H4 (cell line): Measurements from ENCODE around the gene THSD7A. TPM values are rescaled to one million over a fixed set of nuclear protein-coding genes. Genes with fewer than 3 reads are reported as not detected.

Experiments used
- DNase-seq: peaks from one replicate; pipeline ENCODE4 v3.0.0-alpha.2; 2015; ENCODE audit warnings: low spot score
- total RNA-seq: library from RNA; depleted of rRNA; stranded (reverse); fragments of >200 nt; shearing (Covaris generic); gene quantifications from 2 replicates; pipeline ENCODE4 v1.2.3, GENCODE V29; 2014

Gene THSD7A
- total RNA-seq, 1 experiment from 2014 or later = 0.41 TPM

DNA sequence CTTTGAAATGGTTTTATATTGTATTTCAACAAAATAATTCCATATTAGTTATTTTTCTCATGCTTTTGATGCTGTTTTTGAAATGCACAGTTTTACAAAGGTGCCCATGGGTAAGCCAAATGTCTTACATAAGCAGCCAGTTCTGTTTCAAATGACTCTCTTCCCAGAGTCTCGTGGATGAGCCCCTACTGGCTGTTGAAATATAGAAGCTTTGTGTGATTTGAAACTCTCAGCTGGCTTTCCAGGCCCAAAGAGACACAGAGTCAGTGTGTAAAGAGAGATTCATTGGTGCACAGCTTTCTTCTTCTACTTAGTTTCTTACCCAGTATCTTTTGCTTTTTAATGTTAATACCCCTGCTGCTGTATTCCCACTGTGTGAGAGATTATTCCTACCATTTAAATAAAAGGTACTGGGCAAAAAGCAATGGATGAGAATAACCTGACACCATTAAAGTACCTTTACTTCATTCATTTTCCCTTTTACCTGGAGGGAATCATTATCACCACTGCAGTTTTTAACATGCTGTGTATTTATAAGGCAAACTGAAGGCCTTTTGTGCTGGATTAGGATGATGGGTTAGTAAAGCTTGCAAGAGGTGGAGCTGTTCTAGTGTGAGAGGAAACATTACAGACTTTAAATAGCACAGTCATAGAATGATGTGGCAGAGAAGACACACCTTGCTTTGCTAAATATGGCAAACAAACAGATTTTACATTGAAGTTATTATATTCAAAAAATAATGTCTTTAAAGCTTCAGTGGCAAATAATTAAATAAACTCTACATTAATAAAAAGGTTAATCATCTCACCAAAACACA lies 415.1 kb downstream of the THSD7A start:
- DNase-seq = no peak

DNA sequence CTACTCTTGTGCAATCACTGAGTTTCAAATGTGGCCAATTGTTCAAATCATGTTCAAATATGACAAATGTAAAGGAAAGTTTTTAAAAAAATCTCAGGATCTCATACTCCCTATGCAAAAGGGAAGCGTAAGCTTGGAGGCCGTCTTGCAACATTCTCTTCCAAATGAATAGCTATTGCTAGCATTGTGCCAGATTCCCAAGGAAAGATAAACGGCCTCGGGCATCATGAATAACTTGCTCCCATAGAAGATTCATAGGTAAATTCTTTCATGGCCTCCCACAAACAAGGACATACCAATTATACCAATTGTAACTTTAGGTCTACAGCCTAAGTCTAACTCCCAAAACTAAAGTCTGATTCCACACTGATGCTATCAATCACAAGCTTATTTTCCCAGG lies 416.9 kb downstream of the THSD7A start:
- no peak for DNase-seq

DNA sequence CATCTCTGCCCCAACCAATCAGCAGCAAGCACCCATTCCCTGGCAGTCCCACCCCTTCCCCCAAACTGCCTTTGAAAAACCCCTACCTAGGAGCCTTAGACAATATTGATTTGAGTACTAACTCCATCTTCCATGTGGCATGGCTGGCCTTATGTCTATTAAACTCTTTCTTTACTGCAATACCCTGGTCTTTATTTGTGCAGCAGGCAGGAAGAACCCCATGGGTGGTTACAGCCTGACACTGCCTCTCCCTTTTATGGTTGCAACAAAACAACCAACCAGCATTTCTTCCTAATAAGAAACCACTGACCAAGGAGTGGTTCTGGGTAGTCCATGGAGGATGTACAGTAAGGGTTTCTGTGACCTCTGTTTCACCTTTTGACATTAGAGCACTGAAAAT lies 418.1 kb downstream of the THSD7A start:
- no peak for DNase-seq

DNA sequence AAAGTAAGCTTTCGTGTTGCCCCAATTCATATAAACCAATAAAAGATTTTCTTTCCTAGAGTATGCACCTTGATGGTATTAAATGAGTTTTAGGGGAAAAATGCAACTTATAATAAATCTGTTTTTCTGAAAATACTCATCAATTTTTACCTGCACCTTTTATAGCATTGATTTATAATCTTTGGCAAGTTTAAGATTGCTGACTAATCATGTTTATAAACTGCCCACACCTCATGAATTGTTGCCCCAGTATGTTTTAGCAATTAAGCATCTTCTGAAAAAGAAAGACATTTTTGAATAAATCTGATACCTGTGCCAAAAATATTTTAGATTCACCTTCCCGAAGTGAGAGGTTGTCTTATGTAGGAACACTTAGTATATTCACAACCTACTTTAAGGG lies 420.0 kb downstream of the THSD7A start:
- no peak for DNase-seq

DNA sequence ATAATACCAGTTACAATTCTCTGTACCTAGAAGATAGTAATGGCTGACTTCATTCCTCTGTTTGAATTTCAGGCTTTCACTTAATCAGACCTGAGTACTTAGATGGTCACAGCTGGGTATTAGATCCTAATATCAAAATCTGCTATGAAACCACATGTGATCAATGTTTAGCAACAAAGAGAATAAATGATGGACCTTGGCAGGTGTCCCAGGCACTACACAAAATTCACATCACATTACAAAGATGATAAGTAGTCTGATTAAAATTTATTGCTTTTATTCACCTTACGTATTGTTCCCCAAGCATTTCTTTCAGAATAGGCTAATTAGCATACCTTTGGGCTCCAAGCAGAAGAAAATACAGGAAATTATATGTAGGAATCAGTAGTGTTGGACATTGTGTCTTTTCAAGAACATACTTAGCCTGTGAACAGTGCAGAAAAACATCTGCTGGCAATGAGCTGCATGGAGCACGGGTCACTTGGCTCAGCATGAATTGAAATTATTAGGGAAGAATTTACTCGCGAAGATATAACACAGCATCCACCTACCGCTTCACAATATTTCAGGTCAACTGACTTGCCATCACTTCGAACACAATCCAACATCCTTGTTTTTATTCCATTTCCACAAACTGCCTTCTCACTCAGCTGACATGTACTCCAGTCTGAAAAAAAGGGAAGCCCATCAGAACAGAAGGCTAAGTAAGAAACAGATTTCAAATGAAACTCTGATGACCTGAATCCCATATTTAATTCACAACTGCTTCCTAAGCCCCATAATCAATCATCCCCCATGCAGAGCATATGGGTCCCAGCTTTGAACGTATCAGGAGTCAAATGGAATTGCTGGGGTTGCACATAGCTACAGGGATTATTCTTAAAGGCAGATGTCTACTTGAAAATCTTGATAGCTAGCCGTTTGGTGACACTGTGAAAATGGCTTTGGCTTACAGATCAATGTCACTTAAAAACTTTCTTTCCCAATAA lies 421.0 kb downstream of the THSD7A start:
- DNase-seq = no peak

DNA sequence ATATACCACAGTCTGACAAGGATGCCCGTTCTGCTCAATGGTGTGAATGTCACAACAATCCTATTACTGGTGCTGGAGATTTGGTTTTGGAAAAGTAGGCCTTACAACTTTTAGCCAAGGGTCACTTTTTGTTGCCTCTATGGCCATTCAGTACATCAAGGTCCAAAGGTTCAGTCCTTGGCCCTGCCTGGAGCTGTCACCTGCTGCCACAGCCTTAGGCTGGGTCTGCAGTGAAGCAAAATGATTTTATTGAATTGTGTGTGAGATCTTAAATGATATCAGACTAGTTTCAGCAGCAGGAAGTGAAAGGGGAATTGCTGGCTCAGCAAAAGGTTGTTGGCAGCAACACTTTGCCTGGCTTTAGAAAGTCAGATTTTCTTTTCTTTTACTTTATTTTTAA lies 427.6 kb downstream of the THSD7A start:
- no peak for DNase-seq

DNA sequence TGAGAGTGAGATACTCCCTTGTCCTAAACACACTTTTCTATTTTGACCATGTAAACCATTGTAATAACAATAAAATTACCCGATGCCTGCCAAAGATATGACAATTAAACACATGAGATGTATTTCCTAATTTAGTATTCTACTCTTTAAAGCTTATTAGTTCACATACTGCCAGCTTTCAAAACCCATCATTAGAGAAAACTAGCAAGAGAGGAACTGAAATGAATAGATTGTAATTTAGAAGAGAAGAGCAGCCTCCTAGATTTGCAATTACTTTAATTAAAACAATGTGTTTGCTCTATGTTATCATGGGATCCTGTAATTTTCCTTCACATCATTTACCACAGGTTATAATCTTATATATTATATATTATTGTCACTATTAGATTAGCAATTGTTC lies 428.2 kb downstream of the THSD7A start:
- DNase-seq = no peak

DNA sequence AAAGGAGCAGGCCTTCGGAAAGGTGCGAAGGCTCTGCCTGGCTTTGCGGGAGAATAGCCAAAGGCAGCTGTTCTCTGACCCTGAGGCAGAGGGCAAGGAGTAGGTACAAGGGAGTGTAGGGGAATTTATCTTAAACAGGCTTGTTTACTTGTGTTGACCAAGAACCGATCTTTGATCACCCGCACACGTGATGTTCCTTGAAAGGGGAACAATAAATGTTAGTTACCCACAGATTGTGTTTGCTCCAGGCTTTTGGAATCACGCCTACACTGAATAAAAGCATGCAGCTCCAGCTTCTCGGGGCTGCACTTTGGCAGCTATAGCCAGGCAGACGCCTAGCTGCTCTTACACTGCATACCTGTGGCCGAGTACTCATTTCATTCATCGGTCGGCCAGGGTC lies 437.6 kb downstream of the THSD7A start:
- no peak for DNase-seq

DNA sequence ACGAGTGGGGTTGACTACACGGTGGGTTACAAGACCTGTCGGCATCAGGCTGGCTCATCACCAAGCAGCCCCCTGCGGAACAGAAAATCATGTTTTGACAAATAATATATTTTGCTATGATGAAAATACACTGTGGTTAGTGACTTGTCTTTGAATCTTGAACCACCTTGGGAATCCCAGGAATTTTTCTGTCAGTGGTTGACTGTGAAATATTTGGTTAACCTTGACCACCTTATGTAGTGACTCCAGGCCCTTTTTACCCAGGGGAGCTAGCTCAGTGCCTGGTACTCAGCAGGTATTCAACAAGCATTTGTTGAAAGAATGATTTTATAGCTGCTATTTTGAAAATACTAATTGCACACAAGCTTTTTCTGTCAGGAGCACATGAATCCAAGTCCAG lies 452.4 kb downstream of the THSD7A start:
- no peak for DNase-seq

DNA sequence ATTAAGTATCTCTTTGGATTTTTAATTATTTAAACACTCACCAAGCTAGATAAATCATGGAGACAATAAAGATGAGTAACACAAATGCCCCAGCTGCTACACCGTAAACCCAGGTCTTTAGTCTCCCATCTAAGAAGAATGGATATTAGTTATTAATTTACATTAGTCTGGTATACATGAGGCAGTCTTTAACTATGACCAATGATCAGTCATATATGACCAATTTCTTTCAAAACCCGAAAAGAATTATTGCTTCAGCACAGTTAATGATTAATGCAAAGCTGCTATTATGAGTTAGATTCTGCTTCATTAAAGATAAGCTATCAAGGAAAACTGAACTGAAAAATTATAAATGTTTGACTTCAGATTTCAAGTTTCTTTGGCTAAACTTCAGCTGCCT lies 455.5 kb downstream of the THSD7A start:
- no peak for DNase-seq

DNA sequence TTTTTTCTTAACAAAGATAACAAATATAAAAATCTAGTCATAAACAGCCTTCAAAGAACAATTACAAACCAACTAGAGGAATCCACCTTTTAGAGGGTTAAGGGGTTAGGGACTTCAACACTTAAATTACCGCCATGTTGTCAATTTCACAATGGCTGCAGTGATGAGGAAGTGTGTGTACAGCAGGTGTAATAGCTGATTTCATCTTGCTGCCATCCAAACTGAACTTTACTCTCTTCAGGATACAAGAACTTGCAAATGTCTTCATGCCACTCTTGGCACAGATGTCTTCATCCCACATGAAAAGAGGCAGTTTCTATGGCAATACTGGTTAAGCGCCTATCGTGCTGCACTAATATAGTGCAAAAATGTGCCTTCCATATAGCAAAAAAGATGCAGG lies 457.4 kb downstream of the THSD7A start:
- no peak for DNase-seq

DNA sequence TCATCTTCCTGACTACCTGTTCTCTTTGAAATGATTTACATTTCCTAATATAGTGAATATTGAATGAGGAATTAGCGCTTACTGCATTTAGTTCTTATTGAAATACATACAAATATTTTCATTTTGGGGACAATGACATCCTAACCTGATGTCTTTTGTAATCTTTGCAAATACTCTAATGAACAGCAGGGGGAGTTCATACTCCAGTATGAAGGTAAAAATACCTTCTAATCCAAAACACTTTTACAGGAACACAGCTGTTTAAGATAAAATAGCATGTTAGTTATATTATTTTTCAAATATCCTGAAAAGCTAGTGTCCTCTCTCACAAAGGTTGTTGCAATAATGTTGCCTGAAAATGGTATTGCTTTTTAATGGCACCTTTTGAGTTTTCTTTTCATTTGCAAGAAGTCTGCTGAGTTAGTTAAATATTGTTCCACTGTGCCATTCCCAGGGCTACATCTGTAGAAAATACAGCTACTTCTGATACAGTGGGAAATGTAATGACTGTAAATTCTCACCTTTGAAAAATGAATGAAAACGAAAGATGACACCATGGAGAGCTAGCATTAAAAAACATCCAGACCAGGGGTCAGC lies 458.4 kb downstream of the THSD7A start:
- peak; percentile 53 for DNase-seq

DNA sequence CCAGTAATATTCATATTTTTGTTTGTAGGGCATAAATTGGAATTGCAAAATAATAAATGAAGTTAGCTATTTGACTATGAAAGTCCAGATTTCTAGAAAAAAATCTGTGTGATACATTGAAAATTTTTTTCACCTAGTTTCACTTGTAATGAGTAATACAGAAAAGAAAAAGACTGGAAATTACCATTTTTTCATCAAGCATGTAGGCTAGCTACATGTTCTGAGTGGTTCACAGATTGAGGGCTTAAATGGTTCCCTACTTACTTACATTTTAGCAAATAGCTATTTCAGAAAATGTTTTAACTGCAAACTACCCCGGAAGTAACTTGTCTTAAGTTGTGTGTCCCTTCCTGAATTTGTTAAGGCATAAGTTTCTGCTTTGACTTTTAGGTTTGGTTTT lies 462.3 kb downstream of the THSD7A start:
- DNase-seq = no peak

DNA sequence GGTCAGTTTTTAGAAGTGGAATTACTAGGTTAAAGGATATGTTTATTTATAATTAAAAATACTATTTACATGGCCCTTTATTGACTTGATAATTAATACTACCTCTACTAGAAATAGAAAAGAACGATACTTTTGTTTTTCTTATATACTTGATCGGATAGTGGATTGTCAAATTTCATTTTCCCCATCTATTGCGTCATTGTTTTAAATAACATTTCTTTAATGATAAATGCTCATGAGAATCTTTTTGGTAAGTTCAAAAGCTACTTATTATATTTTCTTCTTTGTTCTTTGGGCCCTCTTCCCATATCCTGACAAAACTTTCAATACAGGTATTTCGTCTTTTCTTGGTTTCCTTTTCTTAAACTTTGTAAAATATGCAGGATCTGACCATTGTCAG lies 465.9 kb downstream of the THSD7A start:
- DNase-seq = no peak

DNA sequence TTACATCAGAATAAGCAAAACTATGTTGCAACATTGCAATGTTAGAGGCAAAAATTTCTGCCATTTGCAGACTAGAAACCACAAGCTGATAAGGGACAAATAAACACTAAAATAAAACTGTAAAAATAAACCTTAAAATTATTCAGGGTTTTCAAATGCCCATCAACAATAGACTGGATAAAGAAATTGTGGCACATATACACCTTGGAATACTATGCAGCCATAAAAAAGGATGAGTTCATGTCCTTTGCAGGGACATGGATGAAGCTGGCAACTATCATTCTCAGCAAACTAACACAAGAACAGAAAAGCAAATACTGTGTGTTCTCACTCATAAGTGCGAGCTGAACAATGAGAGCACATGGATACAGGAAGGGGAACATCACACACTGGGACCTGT lies 473.4 kb downstream of the THSD7A start:
- no peak for DNase-seq

DNA sequence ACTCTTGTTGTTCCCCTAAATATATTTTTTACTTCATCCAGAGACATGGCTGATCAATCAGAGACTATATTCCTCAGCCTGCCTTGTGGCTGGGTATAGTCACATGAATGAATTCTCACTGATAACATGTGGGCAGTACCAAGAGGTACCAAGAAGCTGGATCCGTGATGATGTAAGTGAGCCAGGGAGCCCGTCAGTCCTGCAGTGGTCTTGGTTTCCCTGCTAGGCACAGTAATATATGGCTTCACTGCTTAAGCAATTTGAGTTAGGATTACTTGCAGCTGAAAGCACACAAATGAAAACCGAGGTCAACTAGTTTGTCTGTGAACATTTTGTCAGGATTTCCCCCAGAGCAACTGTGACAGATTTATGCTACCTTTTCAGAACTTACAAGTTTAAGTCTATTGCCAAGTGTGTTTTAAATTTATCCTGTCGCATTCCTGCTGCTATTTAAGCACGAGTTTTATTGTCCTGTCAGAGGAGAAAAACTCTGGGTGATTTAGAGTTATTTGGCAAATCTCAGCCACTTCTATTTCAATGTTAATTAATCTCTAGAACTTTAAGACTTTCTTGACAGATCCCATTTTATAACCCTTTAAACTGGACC lies 476.5 kb downstream of the THSD7A start:
- DNase-seq = no peak

DNA sequence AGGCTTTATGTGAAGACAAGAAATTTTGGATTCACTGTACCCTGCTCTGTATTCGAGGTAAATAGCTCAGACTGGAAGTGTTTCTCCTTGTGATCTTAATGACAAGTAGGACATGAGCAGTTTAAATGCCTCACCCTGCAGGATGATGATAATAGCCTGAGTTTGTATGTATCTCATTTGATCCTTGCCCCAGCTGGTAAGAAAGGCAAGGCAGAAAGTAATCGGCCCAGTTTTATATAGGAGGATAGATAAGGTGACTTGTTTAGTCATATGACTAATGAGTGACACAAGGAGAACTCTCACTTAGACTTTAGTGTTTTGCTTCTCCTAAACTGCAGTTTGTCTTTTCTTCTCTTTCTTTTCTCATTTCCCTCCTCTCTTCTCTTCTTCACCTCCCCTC lies 485.7 kb downstream of the THSD7A start:
- no peak for DNase-seq

DNA sequence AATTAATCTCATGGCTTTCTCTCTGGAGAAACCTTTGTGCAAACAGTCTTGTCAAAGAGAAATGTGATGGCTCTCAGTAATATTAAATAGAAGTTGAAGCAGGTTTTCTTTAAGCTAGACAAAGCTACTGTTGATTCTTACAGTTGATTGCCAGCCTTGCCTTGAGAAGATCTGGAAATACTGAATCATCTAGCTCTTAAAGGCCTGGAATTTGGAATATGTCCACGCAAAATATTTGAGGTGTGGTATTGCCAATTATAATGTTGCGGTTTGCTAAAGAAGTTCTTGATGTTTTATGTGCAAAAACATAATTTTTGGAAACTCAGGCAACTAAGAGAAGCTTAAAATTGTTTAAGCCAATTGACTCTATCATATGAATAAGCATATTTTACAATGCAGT lies 486.4 kb downstream of the THSD7A start:
- peak; percentile 53 for DNase-seq

DNA sequence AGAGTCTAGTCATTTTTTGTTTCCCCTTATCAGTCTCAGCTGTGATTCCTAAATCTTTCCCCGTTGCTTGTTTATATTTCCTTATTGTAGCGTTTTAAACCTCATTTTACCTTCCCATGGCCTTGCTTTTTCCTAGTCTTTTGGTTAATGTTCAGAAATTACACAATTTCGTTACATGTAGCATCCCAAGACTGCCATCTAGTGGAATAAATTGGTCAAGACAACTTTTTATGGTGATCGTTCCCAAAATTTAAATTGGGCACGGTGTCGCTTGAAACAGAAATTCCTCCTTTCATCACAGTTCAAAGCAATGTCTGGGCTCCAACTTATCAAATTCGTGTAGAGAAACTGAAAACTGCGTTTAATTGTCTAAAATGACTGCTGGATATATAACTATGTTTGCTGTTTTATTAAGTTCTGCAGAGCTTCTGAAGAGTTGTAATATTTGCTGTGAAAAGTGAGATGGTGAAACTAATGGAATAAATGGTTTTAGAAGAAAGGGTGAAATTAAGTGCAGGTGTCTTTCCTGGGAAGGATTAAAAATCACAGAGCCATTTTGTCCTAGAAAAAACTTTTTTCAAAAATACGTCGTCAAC lies 488.1 kb downstream of the THSD7A start:
- peak; percentile 76 for DNase-seq

DNA sequence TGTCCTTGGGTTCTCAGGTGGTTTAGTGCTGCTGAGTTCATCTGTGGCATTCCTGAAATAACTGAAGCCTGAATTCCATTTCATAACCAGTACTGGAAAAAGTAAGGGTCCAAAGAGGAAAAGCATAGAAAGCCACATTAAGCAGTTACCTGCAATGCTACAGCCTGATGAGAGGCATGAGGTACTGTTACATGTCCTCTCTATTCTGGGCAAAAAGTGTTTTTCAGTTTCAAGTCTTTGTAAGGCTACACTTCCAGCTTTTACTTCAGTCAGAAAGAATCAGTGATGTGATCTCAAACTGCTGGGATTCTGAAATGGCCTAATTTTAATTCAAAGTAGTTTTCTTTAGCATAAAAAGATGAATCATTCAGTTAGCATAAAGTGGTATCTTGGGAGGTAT lies 488.9 kb downstream of the THSD7A start:
- no peak for DNase-seq

DNA sequence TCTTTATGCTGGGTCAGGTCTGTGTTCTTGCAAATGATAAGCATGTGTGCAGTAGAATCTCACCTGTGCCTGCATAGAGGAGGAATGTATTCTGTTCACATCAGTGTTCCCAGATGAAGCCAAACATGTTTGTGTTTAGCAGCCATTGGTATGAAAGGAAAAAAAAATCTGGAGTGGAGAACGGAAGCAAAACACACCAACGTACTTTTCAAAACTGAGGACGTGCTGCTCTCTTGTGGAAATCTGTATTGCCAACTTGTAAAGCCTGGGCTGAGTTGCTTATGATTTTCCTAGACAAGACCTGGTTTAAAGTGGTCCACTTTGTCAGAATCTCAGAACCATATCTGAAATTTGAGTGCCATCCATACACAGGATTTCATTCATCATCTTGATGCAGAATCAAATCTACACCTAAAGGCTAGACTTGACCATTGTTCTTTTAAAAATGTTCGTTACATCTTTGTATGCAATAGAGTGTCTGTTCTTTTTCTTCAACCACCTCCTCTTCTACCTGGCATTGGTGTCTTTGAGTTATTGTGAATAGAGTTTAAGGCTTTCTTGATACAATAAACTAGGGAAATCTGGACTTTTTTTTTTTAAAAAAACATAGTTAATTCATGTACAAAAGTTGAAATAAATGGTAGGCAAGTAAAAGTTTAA lies 490.6 kb downstream of the THSD7A start:
- DNase-seq = peak; percentile 85
